IMR-90 (cell line): Measurements from ENCODE around the gene INPP5E.

Experiments used
- BHLHE40 ChIP-seq: fragments of 150-350 bp; IDR thresholded peaks from 2 replicates; pipeline ENCODE4 v1.6.1; 2016; ENCODE audit warnings: mild to moderate bottlenecking, low read depth, low read length
- CEBPB ChIP-seq: IDR thresholded peaks from 2 replicates; pipeline ENCODE4 v1.6.1; 2012; ENCODE audit warnings: low read depth, low read length, improper control_type of control experiment
- CTCF ChIP-seq: conservative IDR thresholded peaks from 2 replicates; pipeline ENCODE4 v1.5.1; 2012; ENCODE audit warnings: mild to moderate bottlenecking, low read depth, low read length, improper control_type of control experiment
- MAFK ChIP-seq: IDR thresholded peaks from 2 replicates; pipeline ENCODE4 v1.6.1; 2012; ENCODE audit warnings: low read depth, low read length, improper control_type of control experiment
- POLR2A ChIP-seq: IDR thresholded peaks from 2 replicates; pipeline ENCODE4 v1.6.1; 2012; ENCODE audit warnings: mild to moderate bottlenecking, low read depth, low read length

- no peak for TF ChIP-seq MAFK
- TF ChIP-seq POLR2A, result no peak
- no peak for TF ChIP-seq CTCF
- no peak for TF ChIP-seq BHLHE40
- no peak for TF ChIP-seq CEBPB
Measured at GRCh38 chr9:136467766-136468165, 28.1 kb upstream of the INPP5E start.
